WTC11 (cell line): Measurements from ENCODE around the gene SMPX.

Experiments used
- CREM ChIP-seq: sonication (generic); formaldehyde crosslinking; IDR thresholded peaks from 2 replicates; pipeline ENCODE4 v1.8.1; 2022; ENCODE audit warnings: mild to moderate bottlenecking, missing genetic modification reagents, moderate library complexity
- ELF4 ChIP-seq: sonication (generic); formaldehyde crosslinking; IDR thresholded peaks from 2 replicates; pipeline ENCODE4 v1.8.1; 2022; ENCODE audit warnings: low read depth, mild to moderate bottlenecking, moderate library complexity, missing genetic modification reagents
- ESRRA ChIP-seq: sonication (generic); formaldehyde crosslinking; IDR thresholded peaks from 2 replicates; pipeline ENCODE4 v1.8.1; 2022; ENCODE audit warnings: mild to moderate bottlenecking, missing genetic modification reagents, borderline replicate concordance
- FOXJ3 ChIP-seq: sonication (generic); formaldehyde crosslinking; IDR thresholded peaks from 2 replicates; pipeline ENCODE4 v1.9.0; 2021; ENCODE audit warnings: missing genetic modification reagents, mild to moderate bottlenecking, borderline replicate concordance
- NR3C1 ChIP-seq: sonication (generic); formaldehyde crosslinking; conservative IDR thresholded peaks from 2 replicates; pipeline ENCODE4 v1.8.1; 2023; ENCODE audit warnings: low read depth, mild to moderate bottlenecking, missing genetic modification reagents
- TF ChIP-seq, protein P1 (sequence below): fragments of 200-600 bp; IDR thresholded peaks from 2 replicates; pipeline ENCODE4 v1.8.0; 2022; ENCODE audit warnings: antibody characterized with exemption
- TF ChIP-seq, protein P2 (sequence below): sonication (generic); formaldehyde crosslinking; IDR thresholded peaks from 2 replicates; pipeline ENCODE4 v1.8.1; 2022; ENCODE audit warnings: mild to moderate bottlenecking, moderate library complexity, missing genetic modification reagents
- TF ChIP-seq, protein P3 (sequence below): sonication (generic); formaldehyde crosslinking; conservative IDR thresholded peaks from 2 replicates; pipeline ENCODE4 v1.8.1; 2022; ENCODE audit warnings: mild to moderate bottlenecking, missing genetic modification reagents
- TF ChIP-seq, protein P4 (sequence below): sonication (generic); formaldehyde crosslinking; IDR thresholded peaks from 2 replicates; pipeline ENCODE4 v1.8.1; 2023; ENCODE audit warnings: mild to moderate bottlenecking, moderate library complexity, missing genetic modification reagents
- TF ChIP-seq, protein P5 (sequence below): sonication (generic); formaldehyde crosslinking; IDR thresholded peaks from 2 replicates; pipeline ENCODE4 v1.8.0; 2023; ENCODE audit warnings: missing genetic modification reagents
- TF ChIP-seq, protein P6 (sequence below): sonication (generic); formaldehyde crosslinking; IDR thresholded peaks from 2 replicates; pipeline ENCODE4 v1.8.0; 2022; ENCODE audit warnings: mild to moderate bottlenecking, missing genetic modification reagents

DNA sequence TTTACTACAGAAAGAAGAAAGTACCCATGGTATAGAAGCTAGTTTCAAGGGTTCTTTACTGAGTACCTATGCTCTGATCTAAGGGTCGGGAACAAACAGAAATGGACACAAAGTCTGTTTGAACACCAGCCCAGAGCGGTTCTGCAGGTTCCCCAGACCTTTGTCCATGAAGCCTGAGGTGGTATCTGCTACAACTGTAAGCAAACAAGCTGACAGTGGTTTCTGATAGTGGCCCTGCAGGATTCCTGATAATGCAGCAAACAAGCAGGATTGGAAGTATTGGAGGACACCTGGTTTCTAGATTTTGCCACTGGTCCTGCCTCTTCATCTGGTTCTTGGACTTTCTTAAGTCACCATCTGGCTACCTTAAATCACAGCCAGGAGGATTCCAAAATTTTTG lies 23.7 kb downstream of the SMPX start:
- TF ChIP-seq, protein P1, sequence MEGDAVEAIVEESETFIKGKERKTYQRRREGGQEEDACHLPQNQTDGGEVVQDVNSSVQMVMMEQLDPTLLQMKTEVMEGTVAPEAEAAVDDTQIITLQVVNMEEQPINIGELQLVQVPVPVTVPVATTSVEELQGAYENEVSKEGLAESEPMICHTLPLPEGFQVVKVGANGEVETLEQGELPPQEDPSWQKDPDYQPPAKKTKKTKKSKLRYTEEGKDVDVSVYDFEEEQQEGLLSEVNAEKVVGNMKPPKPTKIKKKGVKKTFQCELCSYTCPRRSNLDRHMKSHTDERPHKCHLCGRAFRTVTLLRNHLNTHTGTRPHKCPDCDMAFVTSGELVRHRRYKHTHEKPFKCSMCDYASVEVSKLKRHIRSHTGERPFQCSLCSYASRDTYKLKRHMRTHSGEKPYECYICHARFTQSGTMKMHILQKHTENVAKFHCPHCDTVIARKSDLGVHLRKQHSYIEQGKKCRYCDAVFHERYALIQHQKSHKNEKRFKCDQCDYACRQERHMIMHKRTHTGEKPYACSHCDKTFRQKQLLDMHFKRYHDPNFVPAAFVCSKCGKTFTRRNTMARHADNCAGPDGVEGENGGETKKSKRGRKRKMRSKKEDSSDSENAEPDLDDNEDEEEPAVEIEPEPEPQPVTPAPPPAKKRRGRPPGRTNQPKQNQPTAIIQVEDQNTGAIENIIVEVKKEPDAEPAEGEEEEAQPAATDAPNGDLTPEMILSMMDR: no peak
- TF ChIP-seq, protein P2, sequence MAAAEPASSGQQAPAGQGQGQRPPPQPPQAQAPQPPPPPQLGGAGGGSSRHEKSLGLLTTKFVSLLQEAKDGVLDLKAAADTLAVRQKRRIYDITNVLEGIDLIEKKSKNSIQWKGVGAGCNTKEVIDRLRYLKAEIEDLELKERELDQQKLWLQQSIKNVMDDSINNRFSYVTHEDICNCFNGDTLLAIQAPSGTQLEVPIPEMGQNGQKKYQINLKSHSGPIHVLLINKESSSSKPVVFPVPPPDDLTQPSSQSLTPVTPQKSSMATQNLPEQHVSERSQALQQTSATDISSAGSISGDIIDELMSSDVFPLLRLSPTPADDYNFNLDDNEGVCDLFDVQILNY (CRISPR knock-in tag): no peak
- TF ChIP-seq CREM (CRISPR knock-in tag) (no peak), ELF4 (CRISPR knock-in tag) (no peak), NR3C1 (CRISPR knock-in tag) (no peak), FOXJ3 (CRISPR knock-in tag) (no peak), ESRRA (CRISPR knock-in tag) (no peak)
- TF ChIP-seq, protein P3, sequence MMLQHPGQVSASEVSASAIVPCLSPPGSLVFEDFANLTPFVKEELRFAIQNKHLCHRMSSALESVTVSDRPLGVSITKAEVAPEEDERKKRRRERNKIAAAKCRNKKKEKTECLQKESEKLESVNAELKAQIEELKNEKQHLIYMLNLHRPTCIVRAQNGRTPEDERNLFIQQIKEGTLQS: no peak
- TF ChIP-seq, protein P4, sequence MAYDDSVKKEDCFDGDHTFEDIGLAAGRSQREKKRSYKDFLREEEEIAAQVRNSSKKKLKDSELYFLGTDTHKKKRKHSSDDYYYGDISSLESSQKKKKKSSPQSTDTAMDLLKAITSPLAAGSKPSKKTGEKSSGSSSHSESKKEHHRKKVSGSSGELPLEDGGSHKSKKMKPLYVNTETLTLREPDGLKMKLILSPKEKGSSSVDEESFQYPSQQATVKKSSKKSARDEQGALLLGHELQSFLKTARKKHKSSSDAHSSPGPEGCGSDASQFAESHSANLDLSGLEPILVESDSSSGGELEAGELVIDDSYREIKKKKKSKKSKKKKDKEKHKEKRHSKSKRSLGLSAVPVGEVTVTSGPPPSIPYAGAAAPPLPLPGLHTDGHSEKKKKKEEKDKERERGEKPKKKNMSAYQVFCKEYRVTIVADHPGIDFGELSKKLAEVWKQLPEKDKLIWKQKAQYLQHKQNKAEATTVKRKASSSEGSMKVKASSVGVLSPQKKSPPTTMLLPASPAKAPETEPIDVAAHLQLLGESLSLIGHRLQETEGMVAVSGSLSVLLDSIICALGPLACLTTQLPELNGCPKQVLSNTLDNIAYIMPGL (CRISPR knock-in tag): no peak
- TF ChIP-seq, protein P5, sequence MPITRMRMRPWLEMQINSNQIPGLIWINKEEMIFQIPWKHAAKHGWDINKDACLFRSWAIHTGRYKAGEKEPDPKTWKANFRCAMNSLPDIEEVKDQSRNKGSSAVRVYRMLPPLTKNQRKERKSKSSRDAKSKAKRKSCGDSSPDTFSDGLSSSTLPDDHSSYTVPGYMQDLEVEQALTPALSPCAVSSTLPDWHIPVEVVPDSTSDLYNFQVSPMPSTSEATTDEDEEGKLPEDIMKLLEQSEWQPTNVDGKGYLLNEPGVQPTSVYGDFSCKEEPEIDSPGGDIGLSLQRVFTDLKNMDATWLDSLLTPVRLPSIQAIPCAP (CRISPR knock-in tag): no peak
- TF ChIP-seq, protein P6, sequence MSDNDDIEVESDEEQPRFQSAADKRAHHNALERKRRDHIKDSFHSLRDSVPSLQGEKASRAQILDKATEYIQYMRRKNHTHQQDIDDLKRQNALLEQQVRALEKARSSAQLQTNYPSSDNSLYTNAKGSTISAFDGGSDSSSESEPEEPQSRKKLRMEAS: no peak
